Pons (tissue), 1 donor: ENCODE results near the gene SBF1.
A peak's percentile ranks its signal among the peaks of the same experiment; 100 is the strongest.

Source experiments
- DNase-seq: peaks from one replicate; pipeline ENCODE4 v3.0.0-alpha.2; 2016; ENCODE audit warnings: low spot score

SBF1 gene

GRCh38 chr22:50465066-50465930 is 9.5 kb downstream of the SBF1 start:
- no peak for DNase-seq

GRCh38 chr22:50464451-50464850 is 10.4 kb downstream of the SBF1 start:
- no peak for DNase-seq

DNA sequence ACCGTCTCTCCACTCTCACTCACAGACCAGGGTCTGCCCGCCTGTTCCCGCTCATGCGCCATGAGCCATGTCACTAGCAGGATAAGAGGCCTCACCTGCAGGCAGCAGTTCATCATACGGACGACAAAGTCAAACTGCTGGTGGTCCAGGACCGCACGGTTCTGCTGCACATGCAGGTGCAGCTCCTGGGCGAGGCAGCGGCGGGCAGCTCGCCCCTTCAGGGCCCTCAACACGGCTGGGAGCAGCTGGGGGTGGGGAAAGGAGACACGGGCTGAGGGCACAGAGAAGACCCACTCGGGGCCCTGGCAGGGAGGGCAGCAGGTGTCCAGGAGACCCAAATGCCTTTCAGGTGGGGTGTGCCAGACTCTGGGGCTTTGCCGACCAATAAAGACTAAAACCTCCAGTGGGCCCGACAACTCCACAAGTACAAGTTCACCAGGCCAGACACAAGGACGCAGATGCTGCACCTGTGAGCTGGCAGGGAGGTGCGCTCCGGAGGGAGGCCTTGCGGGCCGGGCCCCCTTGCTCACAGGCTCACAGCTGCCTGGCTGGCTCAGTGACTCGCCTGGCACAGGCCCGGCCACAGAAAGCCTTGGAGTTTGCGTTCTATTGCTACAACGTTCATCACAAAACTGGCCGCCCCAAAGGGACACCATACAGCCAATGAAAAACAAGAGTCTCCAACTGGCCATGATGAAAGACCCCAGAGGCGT is 11.5 kb downstream of the SBF1 start:
- DNase-seq = no peak

- no peak for DNase-seq
Measured at GRCh38 chr22:50461979-50462540, 12.8 kb downstream of the SBF1 start.

DNA sequence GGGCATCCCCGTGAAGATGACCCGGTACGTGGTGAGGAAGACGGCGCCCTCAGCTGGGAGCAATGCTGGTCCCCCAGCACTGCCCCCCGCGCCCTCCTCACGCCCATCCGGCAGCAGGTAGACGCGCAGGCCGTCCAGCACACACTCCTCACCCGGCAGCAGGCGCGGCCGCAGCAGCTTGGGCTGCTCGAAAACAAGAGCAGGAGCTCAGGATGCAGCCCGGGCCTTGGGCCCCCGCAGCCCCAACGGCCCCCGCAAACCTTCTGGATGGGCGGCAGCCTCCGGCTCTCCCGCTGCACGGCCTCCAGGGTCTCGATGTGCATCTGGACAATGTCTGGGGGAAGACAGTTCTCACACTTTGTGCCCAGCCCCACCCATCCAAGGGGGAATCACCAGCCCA is 13.3 kb downstream of the SBF1 start:
- DNase-seq = no peak

DNA sequence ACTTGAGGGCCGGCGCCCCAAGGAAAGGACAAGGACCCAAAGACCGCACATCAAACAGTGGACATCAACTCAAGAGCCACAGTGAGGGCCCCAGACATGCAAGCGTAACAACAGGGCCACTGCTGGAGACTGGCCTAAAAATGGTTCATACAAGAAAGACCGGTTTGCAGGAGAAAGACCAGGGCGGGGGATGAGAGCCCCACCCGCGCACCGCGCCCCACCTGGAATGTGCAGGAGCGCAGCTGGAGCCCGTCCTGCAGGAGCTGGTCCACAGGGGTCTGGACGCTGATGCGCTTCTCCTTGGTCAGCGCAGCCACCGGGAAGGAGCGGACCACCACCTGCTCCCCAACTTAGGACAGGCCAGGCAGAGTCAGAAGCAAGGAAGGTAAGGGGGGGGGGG is 13.9 kb downstream of the SBF1 start:
- no peak for DNase-seq

DNA sequence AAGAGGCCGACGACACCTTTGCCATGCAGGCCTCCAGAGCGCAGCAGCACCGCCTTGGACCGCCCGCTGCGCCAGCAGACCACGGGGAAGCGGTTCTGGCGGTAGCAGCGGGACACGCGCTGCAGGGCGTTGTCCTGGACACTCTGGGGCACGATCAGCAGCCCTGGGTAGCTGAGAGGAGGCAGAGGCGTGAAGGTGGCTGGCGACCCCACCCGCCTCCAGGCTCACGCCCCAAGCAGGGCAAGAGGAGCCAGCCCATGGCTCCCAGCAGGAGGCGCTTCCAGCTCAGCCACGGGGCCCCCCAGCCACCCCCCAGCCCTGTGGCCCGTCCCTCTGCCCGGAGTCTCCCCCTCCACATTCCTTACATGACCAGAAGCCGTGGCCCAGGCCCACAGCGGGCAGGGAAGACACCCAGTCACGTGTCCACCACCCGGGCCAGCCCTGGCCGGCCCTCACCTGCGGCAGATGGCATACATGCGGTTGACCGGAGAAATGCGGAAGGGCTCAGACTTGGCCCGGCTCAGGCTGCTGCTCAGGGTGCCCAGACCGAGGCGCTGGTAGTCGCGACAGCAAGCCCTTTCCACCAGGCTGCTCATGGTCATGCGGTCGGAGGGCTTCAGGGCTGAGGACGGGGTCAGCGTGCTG is 15.2 kb downstream of the SBF1 start:
- no peak for DNase-seq

DNA sequence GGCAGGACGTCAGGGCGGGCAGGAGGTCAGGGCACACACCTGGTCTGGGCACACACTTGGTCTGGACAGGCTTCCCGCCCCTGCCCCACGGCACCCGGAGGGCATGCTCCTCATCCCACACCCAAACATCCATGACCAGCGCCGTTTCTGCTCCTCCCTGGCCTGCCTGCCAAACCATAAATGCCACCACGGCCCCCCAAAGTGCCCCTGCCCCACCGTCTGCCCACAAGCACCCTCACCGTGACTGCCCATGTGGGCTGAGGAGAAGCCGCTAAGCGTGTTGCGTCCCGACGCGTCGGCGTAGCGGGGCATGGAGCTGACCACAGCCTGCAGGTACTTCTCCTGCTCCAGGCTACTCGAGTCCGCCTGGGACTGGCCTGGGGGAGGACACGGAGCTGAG is 15.8 kb downstream of the SBF1 start:
- no peak for DNase-seq

- DNase-seq = no peak
Measured at GRCh38 chr22:50456466-50457234, 18.2 kb downstream of the SBF1 start.

- no peak for DNase-seq
Measured at GRCh38 chr22:50456026-50456425, 18.8 kb downstream of the SBF1 start.

- DNase-seq = no peak
Measured at GRCh38 chr22:50455201-50455600, 19.6 kb downstream of the SBF1 start.

- no peak for DNase-seq
Measured at GRCh38 chr22:50454556-50455075, 20.2 kb downstream of the SBF1 start.

- no peak for DNase-seq
Measured at GRCh38 chr22:50452649-50453048, 22.2 kb downstream of the SBF1 start.

GRCh38 chr22:50447576-50448551 is 27.0 kb downstream of the SBF1 start:
- DNase-seq = no peak

GRCh38 chr22:50446708-50447575 is 27.9 kb downstream of the SBF1 start:
- no peak for DNase-seq

GRCh38 chr22:50445880-50446707 is 28.7 kb downstream of the SBF1 start:
- no peak for DNase-seq

GRCh38 chr22:50445071-50445879 is 29.6 kb downstream of the SBF1 start:
- DNase-seq = peak; percentile 39

GRCh38 chr22:50444663-50445062 is 30.2 kb downstream of the SBF1 start:
- no peak for DNase-seq
